ENCODE results near the gene SPG11.
"Not testable (repeated sequence)": the region's sequence is repeated elsewhere in the genome, so short reads cannot be mapped to it uniquely, and the experiment has no call there.

SPG11 gene

DNA sequence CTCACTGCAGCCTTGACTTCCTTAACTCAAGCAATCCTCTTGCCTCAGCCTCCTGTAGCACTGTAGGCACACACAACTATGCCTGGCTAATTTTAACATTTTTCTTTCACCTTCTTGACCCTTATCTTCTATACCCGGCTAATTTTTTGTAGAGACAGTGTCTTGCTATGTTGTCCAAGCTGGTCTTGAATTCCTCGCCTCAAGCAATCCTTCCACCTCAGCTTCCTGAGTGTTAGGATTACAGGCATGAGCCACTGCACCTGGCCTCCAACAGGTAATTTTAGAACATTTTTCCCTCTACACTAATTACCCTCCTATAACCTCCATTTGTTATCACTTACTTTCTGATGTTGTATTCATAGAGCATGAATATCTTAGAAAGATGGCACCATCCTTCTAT, 60.3 kb downstream of the SPG11 start:
- DNase-seq: no peak

- DNase-seq: no peak
Observed at GRCh38 chr15:44598892-44599291, 64.6 kb downstream of the SPG11 start.

DNA sequence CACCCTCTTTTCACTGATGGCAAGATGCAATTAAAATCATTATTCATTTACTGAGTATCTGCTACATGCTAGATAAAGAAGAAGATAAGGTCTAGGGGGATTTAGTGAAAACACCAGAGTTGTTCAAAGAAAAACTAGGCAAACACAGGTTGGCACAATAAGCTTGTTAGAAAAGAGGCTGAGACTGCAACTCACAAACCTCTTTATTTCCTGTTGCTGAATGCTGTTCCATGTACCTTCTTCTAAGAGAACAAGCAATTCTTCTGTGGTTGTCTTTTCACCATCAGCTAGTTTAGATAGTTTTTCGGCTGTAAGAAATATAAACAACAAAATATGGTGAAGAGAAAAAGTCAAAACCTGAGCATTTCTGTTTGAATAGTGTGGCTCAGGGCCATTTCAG, 65.4 kb downstream of the SPG11 start:
- DNase-seq: no peak

GRCh38 chr15:44596511-44597010, 66.9 kb downstream of the SPG11 start:
- DNase-seq: no peak

DNA sequence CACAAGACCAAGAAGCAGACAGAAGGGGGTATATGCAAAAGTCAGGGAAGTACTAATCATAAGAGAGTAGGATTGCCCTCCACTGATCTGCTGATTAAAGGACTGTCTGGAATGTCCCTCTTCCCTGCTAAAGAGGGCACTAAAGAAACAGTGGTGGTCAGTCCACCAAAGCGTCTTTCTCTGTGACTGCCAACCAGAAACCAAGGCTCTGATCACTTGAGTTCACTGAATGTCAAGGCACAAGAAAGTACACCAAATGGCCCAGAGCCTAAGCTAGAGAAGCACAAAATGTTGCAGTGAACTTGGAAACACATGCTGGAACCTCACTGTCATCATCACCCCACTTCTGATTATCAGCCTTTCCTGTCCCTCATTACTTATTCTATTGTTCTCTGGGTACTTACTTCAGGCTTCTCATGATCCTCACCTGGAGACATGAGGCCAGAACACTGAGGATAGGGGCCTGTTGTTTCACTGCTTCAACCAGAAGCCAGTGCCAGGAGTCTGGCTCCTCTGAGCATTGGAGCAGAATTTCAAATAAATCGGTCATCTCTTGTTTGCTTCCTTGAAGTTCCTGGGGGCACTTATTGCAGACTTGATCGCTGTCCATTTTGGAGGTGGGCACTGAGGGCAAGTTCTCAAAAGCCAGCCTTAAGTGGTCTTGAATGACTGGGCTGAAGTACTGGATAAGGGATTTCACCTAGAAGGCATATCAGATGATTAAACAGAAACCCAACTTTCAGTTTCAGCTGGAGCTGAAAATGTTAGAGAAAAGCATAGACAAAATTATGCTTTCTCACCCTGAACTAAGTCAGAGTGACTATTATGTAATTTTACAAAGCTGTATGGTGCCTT, 67.6 kb downstream of the SPG11 start:
- no peak for DNase-seq

GRCh38 chr15:44595246-44595645, 68.2 kb downstream of the SPG11 start:
- DNase-seq: no peak

- no peak for DNase-seq
Observed at GRCh38 chr15:44593042-44593736, 70.3 kb downstream of the SPG11 start.

DNA sequence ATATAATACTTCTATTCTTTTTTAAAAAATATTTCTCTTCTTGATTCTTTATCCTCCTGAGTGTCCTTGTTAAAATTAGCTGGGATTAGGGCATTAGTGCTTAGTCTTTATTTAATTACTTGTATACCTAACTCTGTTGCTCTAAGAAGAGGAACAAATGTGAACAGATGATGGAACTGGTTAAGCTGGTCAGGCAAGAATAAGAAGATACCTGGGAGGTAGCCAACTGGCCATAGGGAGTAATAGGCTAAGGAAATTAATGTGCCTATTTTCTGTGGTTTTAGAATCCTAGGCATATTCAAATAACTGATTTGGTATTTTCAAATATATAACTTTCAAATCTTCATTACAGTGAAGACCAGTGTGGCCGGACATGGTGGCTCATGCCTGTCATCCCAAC, 72.1 kb downstream of the SPG11 start:
- no peak for DNase-seq

- DNase-seq: no peak
Observed at GRCh38 chr15:44588541-44588940, 74.9 kb downstream of the SPG11 start.

DNA sequence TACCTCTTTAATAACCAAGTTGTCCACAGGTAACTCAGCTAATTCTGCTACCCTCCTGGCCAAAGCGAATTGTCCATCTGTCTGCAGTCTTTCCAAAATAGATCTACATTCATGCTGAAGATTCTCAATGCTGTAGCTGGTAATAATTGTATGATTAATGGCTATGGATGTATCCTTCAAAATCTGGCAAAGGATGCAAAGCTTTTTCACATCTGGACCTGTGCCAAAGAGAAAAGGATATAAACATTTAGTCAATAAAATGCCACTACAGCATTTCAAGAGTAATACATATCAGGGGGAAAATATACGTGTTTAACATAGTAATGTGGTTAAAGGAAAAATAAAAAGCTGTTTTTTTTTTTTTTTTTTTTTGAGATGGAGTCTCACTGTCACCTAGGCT, 77.8 kb downstream of the SPG11 start:
- DNase-seq: no peak

GRCh38 chr15:44584162-44584749, 79.2 kb downstream of the SPG11 start:
- DNase-seq: peak; percentile 85

DNA sequence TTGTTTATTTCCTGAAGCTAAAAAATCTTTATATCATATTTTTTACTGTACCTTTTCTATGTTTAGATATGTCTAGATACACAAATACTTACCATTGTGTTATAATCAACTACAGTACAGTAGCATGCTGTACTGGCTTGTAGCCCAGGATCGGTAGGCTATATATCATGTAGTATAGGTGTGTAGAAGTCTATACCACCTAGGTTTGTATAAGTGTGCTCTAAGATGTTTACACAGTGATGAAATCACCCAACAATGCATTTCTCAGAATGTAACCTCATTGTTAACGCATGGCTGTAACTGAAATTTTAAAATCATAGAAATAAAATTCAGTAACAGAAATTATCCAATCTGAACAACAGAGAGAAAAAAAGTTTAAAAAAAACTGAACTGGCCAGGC, 83.4 kb downstream of the SPG11 start:
- DNase-seq: no peak

DNA sequence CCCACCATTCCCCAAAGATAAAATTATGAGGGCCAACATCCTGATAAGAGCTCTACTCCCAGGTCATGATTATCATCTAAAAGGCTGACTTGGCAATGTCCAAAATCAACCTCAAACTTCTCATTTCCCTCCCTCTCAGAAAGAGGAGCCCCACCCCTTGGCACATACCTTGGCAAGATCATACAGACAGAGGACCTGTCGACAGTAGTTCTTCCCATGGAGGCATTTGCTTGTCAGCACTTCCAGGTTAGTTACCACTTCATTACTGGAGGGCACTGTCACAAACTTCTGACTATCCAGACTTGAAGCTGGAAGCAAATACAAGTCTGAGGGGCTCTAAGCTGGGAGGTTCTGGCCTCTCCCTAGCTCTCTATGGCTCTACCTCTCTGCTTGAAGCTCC, 88.7 kb downstream of the SPG11 start:
- no peak for DNase-seq

DNA sequence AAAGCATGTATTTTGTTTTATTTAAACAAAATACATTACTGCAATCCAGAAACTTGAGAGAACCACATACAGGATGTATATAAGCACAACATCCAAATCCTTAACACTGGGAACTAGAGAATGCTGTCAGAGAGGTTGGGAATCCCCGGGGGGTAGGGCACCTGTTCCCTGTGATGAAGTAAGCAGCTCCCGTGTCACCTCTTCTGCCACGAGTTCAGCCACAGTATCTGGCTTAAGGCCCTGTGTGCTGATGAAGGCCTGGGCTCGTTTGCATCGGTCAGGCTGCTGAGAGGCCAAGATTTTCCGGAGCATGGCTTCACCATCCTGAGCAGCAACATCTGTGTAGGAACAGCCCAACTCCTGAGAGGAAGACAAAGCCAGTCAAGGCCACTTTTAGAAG, 90.1 kb downstream of the SPG11 start:
- DNase-seq: no peak

- no peak for DNase-seq
Observed at GRCh38 chr15:44570361-44570760, 93.1 kb downstream of the SPG11 start.

DNA sequence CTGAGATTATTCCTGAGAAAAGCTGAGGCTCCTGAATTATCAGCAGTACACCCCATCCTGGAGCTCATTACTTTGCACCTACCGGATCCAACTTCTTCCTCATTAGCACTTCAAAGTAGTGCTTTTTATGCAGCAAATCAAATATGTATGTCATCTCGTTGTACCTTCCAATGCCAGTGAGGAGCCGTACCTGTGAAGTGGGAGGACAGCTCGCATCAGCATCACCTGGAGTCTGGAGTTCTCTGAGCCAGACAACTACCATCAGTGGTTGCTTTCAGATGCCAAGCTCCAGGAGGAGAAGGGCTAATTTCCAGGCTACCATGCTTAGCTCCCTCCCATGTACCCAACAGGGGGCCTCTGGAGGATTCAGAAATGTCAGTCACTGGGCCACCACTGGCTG, 94.1 kb downstream of the SPG11 start:
- no peak for DNase-seq

GRCh38 chr15:44568338-44568737, 95.1 kb downstream of the SPG11 start:
- DNase-seq: no peak

DNA sequence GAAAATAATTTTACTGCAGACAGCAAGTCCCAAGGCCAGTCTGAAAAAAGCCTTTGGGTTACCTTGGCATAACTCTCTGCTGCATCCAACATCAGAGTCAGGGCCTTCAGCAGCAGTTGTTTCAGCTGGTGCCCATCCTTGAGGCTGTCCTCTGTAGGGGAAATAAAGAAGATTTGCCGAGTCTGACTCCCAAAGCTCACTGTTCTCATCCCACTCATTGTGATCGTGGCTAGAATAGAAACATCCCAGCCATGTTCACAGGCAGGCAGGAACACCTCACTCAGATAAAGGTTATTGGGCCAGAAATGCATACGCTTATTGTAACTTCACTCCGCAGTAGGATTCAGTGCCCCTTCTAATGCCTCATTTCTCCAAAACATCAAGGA, 97.3 kb downstream of the SPG11 start:
- no peak for DNase-seq

GRCh38 chr15:44565387-44566154, 97.9 kb downstream of the SPG11 start:
- no peak for DNase-seq

GRCh38 chr15:44560926-44561325, 102.5 kb downstream of the SPG11 start:
- not testable (repeated sequence) for DNase-seq

DNA sequence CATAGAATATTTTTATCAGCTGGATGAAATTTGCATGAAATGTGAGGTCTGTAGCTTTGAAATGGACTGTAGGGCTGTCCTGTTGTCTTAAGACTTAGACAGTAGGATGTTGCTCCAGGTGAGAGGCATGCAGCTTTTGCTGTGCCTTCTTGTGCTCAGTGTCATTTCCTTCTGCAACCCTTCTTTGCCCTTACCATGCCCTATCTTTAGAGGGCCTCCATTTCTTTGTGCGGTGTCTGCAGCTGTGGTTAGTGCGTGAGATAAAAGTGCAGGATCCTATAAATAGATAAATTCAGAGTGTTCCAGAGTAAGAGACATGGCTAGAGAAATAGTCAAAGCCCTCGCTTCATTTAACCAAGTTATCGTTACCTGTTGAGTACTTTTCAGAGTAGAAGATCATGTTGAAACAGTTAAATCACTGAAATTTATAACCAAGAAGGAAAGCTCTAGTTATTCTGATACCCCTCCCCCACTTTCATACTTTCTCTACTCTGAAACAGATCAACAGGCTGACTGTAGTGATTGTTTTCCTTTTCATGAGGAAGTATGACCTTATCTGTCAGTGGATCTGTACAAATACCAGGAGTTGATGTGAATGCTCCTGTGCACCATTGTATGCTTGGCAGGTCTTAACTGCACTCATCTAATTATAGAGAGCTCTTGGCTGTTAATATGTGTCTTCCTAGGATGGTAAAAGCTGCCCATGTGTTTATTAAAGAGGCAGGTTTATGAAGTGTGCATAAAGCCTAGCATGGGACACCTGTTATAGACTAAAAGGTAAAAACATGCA, 108.3 kb downstream of the SPG11 start:
- DNase-seq: no peak

DNA sequence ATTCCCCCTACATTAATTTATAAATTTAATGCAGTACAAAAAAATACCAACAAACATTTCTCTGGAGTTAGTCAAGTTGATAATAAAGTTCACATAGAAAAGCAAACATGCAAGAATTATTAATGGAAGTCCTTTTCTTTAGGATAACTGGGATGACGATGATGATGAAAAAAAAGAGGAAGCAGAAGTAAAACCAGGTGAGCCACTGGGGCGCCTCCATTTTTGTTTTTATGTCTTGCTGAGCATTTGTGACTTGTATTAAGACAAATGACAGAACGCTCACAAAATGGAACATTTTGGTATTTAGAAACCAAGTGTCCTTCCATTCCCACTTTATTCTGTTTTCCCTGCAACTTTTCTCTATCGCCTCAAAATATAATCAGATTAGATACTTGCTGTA, 112.7 kb downstream of the SPG11 start:
- no peak for DNase-seq

Measured in activated effector memory CD4-positive, alpha-beta T cell treated with anti-CD3 and anti-CD28 coated beads, Interleukin-2, amount 50 U/mL, for 16 hours (primary cell).